Measurements from ENCODE around the gene MS4A6A. TPM values are rescaled to one million over a fixed set of nuclear protein-coding genes. Genes with fewer than 3 reads are reported as not detected.
"Not testable (repeated sequence)": the region's sequence is repeated elsewhere in the genome, so short reads cannot be mapped to it uniquely, and the experiment has no call there.

The MS4A6A gene
- total and polyA plus RNA-seq, 4 donors: 22.5 to 214 (median 103) TPM

- intact Hi-C loops (cut with DNase I): no loop called here
- Histone ChIP-seq H3K27me3 (ENCODE audit: control insufficient read depth in 1 of 2, insufficient read depth in 2 of 2, low read length in 1 of 2) (no peaks in the 10 kb centered on the region), H3K36me3 (ENCODE audit: control insufficient read depth in 1 of 2, insufficient read depth in 2 of 2, low read length in 1 of 2) (no peaks in the 10 kb centered on the region), H3K4me3 (ENCODE audit: low read length in 2 of 2) (no peak overlapping the region), H3K4me1 (ENCODE audit: control insufficient read depth in 1 of 2, insufficient read depth in 2 of 2, low read length in 2 of 2) (no peaks in the 10 kb centered on the region), H3K9me3 (ENCODE audit: control insufficient read depth, low read length) (no peaks in the 10 kb centered on the region), H3K27ac (ENCODE audit: low read depth in 1 of 2, low read length in 2 of 2) (no peak overlapping the region)
- 52 to 53% methylated on average over 1 of the region's 1 CpG for WGBS, 2 donors
- DNase-seq (no peak), ATAC-seq (ENCODE audit: low FRiP score) (no peak)
These were observed 26.1 kb upstream of the MS4A6A start for GRCh38 chr11:60208951-60209350.

- no peak for DNase-seq
- no peak for ATAC-seq (ENCODE audit: low FRiP score)
- 76 to 87% methylated on average over 4 of the region's 4 CpGs for WGBS, 2 donors
These were observed 25.4 kb upstream of the MS4A6A start for GRCh38 chr11:60208146-60208895.

GRCh38 chr11:60206616-60207015 lies 23.7 kb upstream of the MS4A6A start:
- ATAC-seq (ENCODE audit: low FRiP score): no peak
- Histone ChIP-seq H3K4me3 (ENCODE audit: low read length in 2 of 2) (no peak overlapping the region), H3K4me1 (ENCODE audit: control insufficient read depth in 1 of 2, insufficient read depth in 2 of 2, low read length in 2 of 2) (no peaks in the 10 kb centered on the region), H3K27me3 (ENCODE audit: control insufficient read depth in 1 of 2, insufficient read depth in 2 of 2, low read length in 1 of 2) (no peaks in the 10 kb centered on the region), H3K9me3 (ENCODE audit: control insufficient read depth, low read length) (no peaks in the 10 kb centered on the region), H3K27ac (ENCODE audit: low read depth in 1 of 2, low read length in 2 of 2) (no peak overlapping the region), H3K36me3 (ENCODE audit: control insufficient read depth in 1 of 2, insufficient read depth in 2 of 2, low read length in 1 of 2) (no peaks in the 10 kb centered on the region)
- DNase-seq: no peak
- WGBS, 2 donors: 92% methylated on average over 1 of the region's 1 CpG
- intact Hi-C loops (cut with DNase I): no loop called here

More at GRCh38 chr11:60208146-60208895, 25.4 kb upstream of the MS4A6A start:
- no peak overlapping the region for H3K27ac ChIP-seq (ENCODE audit: low read depth in 1 of 2, low read length in 2 of 2)
- intact Hi-C loops (cut with DNase I): no loop called here
- H3K36me3 ChIP-seq (ENCODE audit: control insufficient read depth in 1 of 2, insufficient read depth in 2 of 2, low read length in 1 of 2): no peaks in the 10 kb centered on the region
- no peaks in the 10 kb centered on the region for H3K27me3 ChIP-seq (ENCODE audit: control insufficient read depth in 1 of 2, insufficient read depth in 2 of 2, low read length in 1 of 2)
- H3K9me3 ChIP-seq (ENCODE audit: control insufficient read depth, low read length): no peaks in the 10 kb centered on the region
- no peak overlapping the region for H3K4me3 ChIP-seq (ENCODE audit: low read length in 2 of 2)
- no peaks in the 10 kb centered on the region for H3K4me1 ChIP-seq (ENCODE audit: control insufficient read depth in 1 of 2, insufficient read depth in 2 of 2, low read length in 2 of 2)

GRCh38 chr11:60204922-60205321 lies 22.0 kb upstream of the MS4A6A start:
- no peak overlapping the region for H3K4me3 ChIP-seq (ENCODE audit: low read length in 2 of 2)
- ATAC-seq (ENCODE audit: low FRiP score) (no peak), DNase-seq (no peak)
- intact Hi-C loops (cut with DNase I): no loop called here
- 76 to 80% methylated on average over 4 of the region's 4 CpGs for WGBS, 2 donors
- H3K27ac ChIP-seq (ENCODE audit: low read depth in 1 of 2, low read length in 2 of 2): no peak overlapping the region
- H3K9me3 ChIP-seq (ENCODE audit: control insufficient read depth, low read length): no peaks in the 10 kb centered on the region
- no peaks in the 10 kb centered on the region for H3K4me1 ChIP-seq (ENCODE audit: control insufficient read depth in 1 of 2, insufficient read depth in 2 of 2, low read length in 2 of 2)
- H3K27me3 ChIP-seq (ENCODE audit: control insufficient read depth in 1 of 2, insufficient read depth in 2 of 2, low read length in 1 of 2): no peaks in the 10 kb centered on the region
- no peaks in the 10 kb centered on the region for H3K36me3 ChIP-seq (ENCODE audit: control insufficient read depth in 1 of 2, insufficient read depth in 2 of 2, low read length in 1 of 2)

GRCh38 chr11:60201334-60201733 lies 18.5 kb upstream of the MS4A6A start:
- intact Hi-C loops (cut with DNase I); H3K4me3 ChIP-seq (ENCODE audit: low read length in 2 of 2); H3K4me1 ChIP-seq (ENCODE audit: control insufficient read depth in 1 of 2, insufficient read depth in 2 of 2, low read length in 2 of 2); H3K36me3 ChIP-seq (ENCODE audit: control insufficient read depth in 1 of 2, insufficient read depth in 2 of 2, low read length in 1 of 2); DNase-seq; H3K27me3 ChIP-seq (ENCODE audit: control insufficient read depth in 1 of 2, insufficient read depth in 2 of 2, low read length in 1 of 2); ATAC-seq (ENCODE audit: low FRiP score); H3K9me3 ChIP-seq (ENCODE audit: control insufficient read depth, low read length); H3K27ac ChIP-seq (ENCODE audit: low read depth in 1 of 2, low read length in 2 of 2): not testable (repeated sequence)
- WGBS, 2 donors: 96% methylated on average over 8 to 24 of the region's 26 CpGs

- no peak for DNase-seq
- H3K4me3 ChIP-seq (ENCODE audit: low read length in 2 of 2): no peak overlapping the region
- 92 to 94% methylated on average over 1 of the region's 1 CpG for WGBS, 2 donors
- ATAC-seq (ENCODE audit: low FRiP score): no peak
- peaks cover 0 to 1% of the 10 kb centered on the region in 2 donors for H3K27me3 ChIP-seq (ENCODE audit: control insufficient read depth in 1 of 2, insufficient read depth in 2 of 2, low read length in 1 of 2)
- H3K36me3 ChIP-seq (ENCODE audit: control insufficient read depth in 1 of 2, insufficient read depth in 2 of 2, low read length in 1 of 2): no peaks in the 10 kb centered on the region
- H3K27ac ChIP-seq (ENCODE audit: low read depth in 1 of 2, low read length in 2 of 2): no peak overlapping the region
- no peaks in the 10 kb centered on the region for H3K4me1 ChIP-seq (ENCODE audit: control insufficient read depth in 1 of 2, insufficient read depth in 2 of 2, low read length in 2 of 2)
- H3K9me3 ChIP-seq (ENCODE audit: control insufficient read depth, low read length): no peaks in the 10 kb centered on the region
- intact Hi-C loops (cut with DNase I): no loop called here
These were observed 14.6 kb upstream of the MS4A6A start for GRCh38 chr11:60197442-60197841.

- Histone ChIP-seq H3K27me3 (ENCODE audit: control insufficient read depth in 1 of 2, insufficient read depth in 2 of 2, low read length in 1 of 2) (peaks cover 0 to 1% of the 10 kb centered on the region in 2 donors), H3K4me3 (ENCODE audit: low read length in 2 of 2) (no peak overlapping the region), H3K36me3 (ENCODE audit: control insufficient read depth in 1 of 2, insufficient read depth in 2 of 2, low read length in 1 of 2) (no peaks in the 10 kb centered on the region), H3K9me3 (ENCODE audit: control insufficient read depth, low read length) (no peaks in the 10 kb centered on the region), H3K27ac (ENCODE audit: low read depth in 1 of 2, low read length in 2 of 2) (no peak overlapping the region), H3K4me1 (ENCODE audit: control insufficient read depth in 1 of 2, insufficient read depth in 2 of 2, low read length in 2 of 2) (no peaks in the 10 kb centered on the region)
- 80 to 81% methylated on average over 4 of the region's 4 CpGs for whole genome bisulfite sequencing, 2 donors
- DNase-seq (no peak), ATAC-seq (ENCODE audit: low FRiP score) (no peak)
- intact Hi-C loops (cut with DNase I): no loop called here
These were observed 13.1 kb upstream of the MS4A6A start for GRCh38 chr11:60195923-60196368.

GRCh38 chr11:60194511-60194910 lies 11.6 kb upstream of the MS4A6A start:
- Histone ChIP-seq H3K36me3 (ENCODE audit: control insufficient read depth in 1 of 2, insufficient read depth in 2 of 2, low read length in 1 of 2) (no peaks in the 10 kb centered on the region), H3K4me3 (ENCODE audit: low read length in 2 of 2) (no peak overlapping the region), H3K27ac (ENCODE audit: low read depth in 1 of 2, low read length in 2 of 2) (no peak overlapping the region), H3K9me3 (ENCODE audit: control insufficient read depth, low read length) (no peaks in the 10 kb centered on the region), H3K4me1 (ENCODE audit: control insufficient read depth in 1 of 2, insufficient read depth in 2 of 2, low read length in 2 of 2) (no peaks in the 10 kb centered on the region), H3K27me3 (ENCODE audit: control insufficient read depth in 1 of 2, insufficient read depth in 2 of 2, low read length in 1 of 2) (peaks cover 0 to 1% of the 10 kb centered on the region in 2 donors)
- 57 to 76% methylated on average over 3 of the region's 3 CpGs for WGBS, 2 donors
- ATAC-seq (ENCODE audit: low FRiP score): no peak
- intact Hi-C loops (cut with DNase I): loop anchor here (5.0 kb wide), 2 partner anchors 372 to 377 kb away; no protein-coding TSS in a partner anchor
- no peak for DNase-seq

Measured in aorta (tissue), 5 donors.